ENCODE data around the gene TRAF5.
"Not testable (repeated sequence)": the region's sequence is repeated elsewhere in the genome, so short reads cannot be mapped to it uniquely, and the experiment has no call there.

Gene TRAF5

GRCh38 chr1:211345719-211346118 lies 19.1 kb downstream of the TRAF5 start:
- no peak for DNase-seq (ENCODE audit: low read depth in 2 of 3, low spot score in 1 of 3)

GRCh38 chr1:211347077-211347844 lies 20.6 kb downstream of the TRAF5 start:
- DNase-seq (ENCODE audit: low read depth in 2 of 3, low spot score in 1 of 3) = no peak

DNA sequence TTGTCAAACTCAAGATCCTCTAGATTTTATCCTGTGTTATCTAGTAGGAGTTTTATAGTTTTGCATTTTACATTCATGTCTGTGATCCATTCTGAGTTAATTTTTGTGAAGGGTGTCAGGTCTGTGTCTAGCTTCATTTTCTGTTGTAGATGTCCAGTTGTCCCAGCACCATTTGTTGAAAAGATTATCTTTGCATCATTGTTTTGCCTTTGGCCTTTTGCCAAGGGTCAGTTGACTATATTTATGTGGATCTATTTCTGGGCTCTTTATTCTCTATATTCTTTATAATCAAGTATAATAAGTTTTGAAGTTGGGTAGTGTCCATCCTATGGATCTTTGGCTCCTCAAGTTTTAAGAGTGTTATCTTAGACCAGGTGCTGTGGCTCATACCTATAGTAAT lies 21.9 kb downstream of the TRAF5 start:
- no peak for DNase-seq (ENCODE audit: low read depth in 2 of 3, low spot score in 1 of 3)

GRCh38 chr1:211349741-211350140 lies 23.1 kb downstream of the TRAF5 start:
- no peak for DNase-seq (ENCODE audit: low read depth in 2 of 3, low spot score in 1 of 3)

- not testable (repeated sequence) for DNase-seq (ENCODE audit: low read depth in 2 of 3, low spot score in 1 of 3)
Measured at GRCh38 chr1:211352055-211352454, 25.4 kb downstream of the TRAF5 start.

DNA sequence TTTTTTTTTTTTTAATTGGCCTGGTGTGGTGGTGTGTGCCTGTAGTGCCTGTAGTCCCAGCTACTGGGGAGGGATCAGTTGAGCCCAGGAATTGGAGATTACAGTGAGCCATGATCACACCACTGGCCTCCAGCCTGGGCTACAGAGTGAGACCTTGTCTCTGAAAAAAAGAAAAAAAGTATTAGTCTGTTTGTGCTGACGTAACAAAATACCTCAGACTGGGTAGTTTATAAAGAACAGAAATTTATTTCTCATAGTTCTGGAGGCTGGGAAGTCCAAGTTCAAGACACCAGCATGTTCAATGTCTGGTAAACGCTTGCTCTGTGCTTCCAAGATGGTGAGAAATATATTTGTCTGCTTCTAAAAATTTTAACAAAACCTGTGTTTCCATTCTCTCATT lies 25.8 kb downstream of the TRAF5 start:
- no peak for DNase-seq (ENCODE audit: low read depth in 2 of 3, low spot score in 1 of 3)

DNA sequence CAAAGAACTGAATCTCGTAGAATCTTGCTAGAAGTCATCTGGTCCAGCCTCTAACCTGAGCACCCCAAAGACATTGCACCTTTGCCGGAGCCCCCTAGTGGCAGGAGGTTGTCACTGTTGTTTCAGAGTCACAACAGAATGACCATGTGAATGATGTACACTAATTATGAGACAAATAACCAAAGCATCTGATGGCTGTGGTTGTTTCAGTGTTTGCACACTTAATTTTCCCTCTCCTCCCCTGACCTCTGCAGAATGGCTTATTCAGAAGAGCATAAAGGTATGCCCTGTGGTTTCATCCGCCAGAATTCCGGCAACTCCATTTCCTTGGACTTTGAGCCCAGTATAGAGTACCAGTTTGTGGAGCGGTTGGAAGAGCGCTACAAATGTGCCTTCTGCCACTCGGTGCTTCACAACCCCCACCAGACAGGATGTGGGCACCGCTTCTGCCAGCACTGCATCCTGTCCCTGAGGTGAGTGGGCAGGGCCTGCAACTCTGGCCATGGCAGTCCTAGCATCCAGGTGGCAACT lies 26.4 kb downstream of the TRAF5 start:
- DNase-seq (ENCODE audit: low read depth in 2 of 3, low spot score in 1 of 3) = peak; percentile 45 to 54 (median 48)

GRCh38 chr1:211353562-211354212 lies 27.1 kb downstream of the TRAF5 start:
- no peak for DNase-seq (ENCODE audit: low read depth in 2 of 3, low spot score in 1 of 3)

- DNase-seq (ENCODE audit: low read depth in 2 of 3, low spot score in 1 of 3) = no peak
Measured at GRCh38 chr1:211355873-211356272, 29.2 kb downstream of the TRAF5 start.

DNA sequence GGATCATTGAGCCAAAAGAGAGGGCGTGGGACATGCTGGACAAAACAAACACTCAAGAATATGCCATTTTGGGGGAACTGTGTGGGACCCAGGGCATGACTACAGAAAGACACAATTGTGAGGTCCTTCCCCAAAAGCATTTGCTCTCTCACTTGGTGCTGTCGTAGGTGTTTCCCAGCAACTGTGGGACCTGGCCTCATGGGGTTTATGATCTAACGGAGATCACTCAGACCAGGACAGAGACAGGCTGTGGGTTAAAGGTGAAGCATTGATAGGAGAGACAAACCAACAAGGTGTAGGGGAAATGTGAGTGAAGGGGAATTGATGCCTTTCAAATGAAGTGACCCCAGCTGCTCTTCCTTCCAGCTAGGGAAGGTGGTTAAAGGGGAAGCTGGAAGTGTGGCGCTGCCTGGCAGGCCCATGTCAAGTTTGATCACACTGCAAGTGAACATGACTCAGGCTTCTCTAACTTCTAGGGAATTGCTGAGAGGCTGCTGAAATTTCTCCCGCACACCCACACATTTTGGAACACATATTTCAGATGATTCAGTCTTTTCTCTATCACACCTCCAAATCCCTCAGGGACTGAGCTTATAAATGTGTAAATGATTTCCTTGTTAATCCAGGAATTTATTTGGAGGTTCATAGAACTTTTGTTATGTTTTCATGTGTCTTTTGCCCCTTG lies 30.2 kb downstream of the TRAF5 start:
- DNase-seq (ENCODE audit: low read depth in 2 of 3, low spot score in 1 of 3) = no peak

- DNase-seq (ENCODE audit: low read depth in 2 of 3, low spot score in 1 of 3) = no peak
Measured at GRCh38 chr1:211358685-211359084, 32.1 kb downstream of the TRAF5 start.

DNA sequence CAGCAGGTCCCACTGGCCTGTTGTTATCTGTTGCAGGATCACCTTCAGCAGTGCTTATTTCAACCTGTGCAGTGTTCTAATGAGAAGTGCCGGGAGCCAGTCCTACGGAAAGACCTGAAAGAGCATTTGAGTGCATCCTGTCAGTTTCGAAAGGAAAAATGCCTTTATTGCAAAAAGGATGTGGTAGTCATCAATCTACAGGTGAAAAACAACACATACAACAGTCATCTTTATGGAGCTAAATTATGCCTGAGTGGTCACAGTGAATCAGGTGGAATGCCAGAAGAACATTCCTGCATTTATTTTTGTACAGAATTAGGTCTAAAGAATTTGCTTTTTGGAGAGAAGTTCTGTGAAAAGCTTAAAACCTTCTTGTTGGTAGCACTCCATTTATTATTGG lies 33.2 kb downstream of the TRAF5 start:
- no peak for DNase-seq (ENCODE audit: low read depth in 2 of 3, low spot score in 1 of 3)

- DNase-seq (ENCODE audit: low read depth in 2 of 3, low spot score in 1 of 3) = no peak
Measured at GRCh38 chr1:211361202-211361601, 34.6 kb downstream of the TRAF5 start.

- no peak for DNase-seq (ENCODE audit: low read depth in 2 of 3, low spot score in 1 of 3)
Measured at GRCh38 chr1:211369640-211370039, 43.0 kb downstream of the TRAF5 start.

- DNase-seq (ENCODE audit: low read depth in 2 of 3, low spot score in 1 of 3) = no peak
Measured at GRCh38 chr1:211370669-211371068, 44.0 kb downstream of the TRAF5 start.

DNA sequence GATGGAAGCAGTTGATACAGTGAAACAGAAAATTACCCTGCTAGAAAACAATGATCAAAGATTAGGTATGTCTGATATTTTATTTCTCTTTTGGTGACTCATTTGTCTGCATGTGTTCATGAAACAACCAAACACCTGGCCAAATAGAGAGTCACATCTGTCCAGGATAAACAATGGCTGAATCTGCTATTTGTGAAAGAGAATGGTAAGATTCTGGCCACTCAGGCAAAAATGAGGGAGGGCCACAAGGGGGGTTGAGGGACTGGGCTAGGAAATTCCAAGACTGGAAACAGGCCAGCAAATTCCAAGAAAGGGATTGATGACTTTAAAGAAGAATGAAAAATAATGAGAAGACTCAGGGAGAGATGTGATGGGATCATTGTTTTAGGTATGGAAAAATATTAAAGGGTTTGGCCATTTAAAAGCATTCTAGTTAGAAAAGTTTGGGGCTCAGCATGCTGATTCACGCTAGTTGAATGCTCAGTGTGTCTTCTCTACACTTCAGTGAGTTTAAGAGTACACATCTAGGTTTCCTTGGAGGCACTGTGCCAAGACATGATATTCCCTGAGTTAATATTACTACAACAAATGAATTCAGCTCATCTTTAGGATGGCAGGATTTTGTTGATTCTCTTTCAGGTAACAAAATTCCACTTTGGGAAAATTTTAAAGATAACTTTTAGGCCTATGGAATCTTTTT lies 44.9 kb downstream of the TRAF5 start:
- no peak for DNase-seq (ENCODE audit: low read depth in 2 of 3, low spot score in 1 of 3)

DNA sequence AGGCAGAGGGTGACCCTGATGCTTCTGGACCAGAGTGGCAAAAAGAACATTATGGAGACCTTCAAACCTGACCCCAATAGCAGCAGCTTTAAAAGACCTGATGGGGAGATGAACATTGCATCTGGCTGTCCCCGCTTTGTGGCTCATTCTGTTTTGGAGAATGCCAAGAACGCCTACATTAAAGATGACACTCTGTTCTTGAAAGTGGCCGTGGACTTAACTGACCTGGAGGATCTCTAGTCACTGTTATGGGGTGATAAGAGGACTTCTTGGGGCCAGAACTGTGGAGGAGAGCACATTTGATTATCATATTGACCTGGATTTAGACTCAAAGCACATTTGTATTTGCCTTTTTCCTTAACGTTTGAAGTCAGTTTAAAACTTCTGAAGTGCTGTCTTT lies 45.8 kb downstream of the TRAF5 start:
- DNase-seq (ENCODE audit: low read depth in 2 of 3, low spot score in 1 of 3) = no peak

- no peak for DNase-seq (ENCODE audit: low read depth in 2 of 3, low spot score in 1 of 3)
Measured at GRCh38 chr1:211375146-211375818, 48.6 kb downstream of the TRAF5 start.

GRCh38 chr1:211375949-211376348 lies 49.3 kb downstream of the TRAF5 start:
- no peak for DNase-seq (ENCODE audit: low read depth in 2 of 3, low spot score in 1 of 3)

- DNase-seq (ENCODE audit: low read depth in 2 of 3, low spot score in 1 of 3) = no peak
Measured at GRCh38 chr1:211376807-211377470, 50.3 kb downstream of the TRAF5 start.

Measured in stimulated activated CD4-positive, alpha-beta T cell treated with anti-CD3 and anti-CD28 coated beads, Interleukin-12 subunit alpha, Interleukin-12 subunit beta, amount 100 ng/mL, for 48 hours (primary cell).